ENCODE results near the gene PSME1. TPM values are rescaled to one million over a fixed set of nuclear protein-coding genes. Genes with fewer than 3 reads are reported as not detected.

PSME1 gene
- total and polyA plus RNA-seq, 7 experiments from 2014 or later, result 189 to 703 (median 234) TPM

- Mint-ChIP-seq H3K4me1 (peaks cover 0 to 25% (median 11%) of the 10 kb centered on the region in 7 donors), H3K36me3 (peaks cover 6 to 50% (median 25%) of the 10 kb centered on the region in 5 donors), H3K9me3 (no peaks in the 10 kb centered on the region), H3K27me3 (no peaks in the 10 kb centered on the region), H3K27ac (peak overlapping the region in 5 of 9 donors; percentile 38 to 81 (median 61)), H3K4me3 (no peak overlapping the region)
- intact Hi-C loops (cut with micrococcal nuclease), result no loop called here
- no peak for DNase-seq
- Histone ChIP-seq H3K9me3 (ENCODE audit: control insufficient read depth in 2 of 3, low read length in 3 of 3) (no peaks in the 10 kb centered on the region), H3K27ac (ENCODE audit: low read depth, low read length) (peak overlapping the region; percentile 47), H3K4me3 (ENCODE audit: low read length) (no peak overlapping the region), H3K36me3 (ENCODE audit: control insufficient read depth in 2 of 3, insufficient read depth in 3 of 3, low read length in 3 of 3) (peaks cover 27 to 77% (median 41%) of the 10 kb centered on the region in 3 experiments), H3K27me3 (ENCODE audit: control insufficient read depth in 2 of 2, insufficient read depth in 2 of 2, low read length in 2 of 2) (no peaks in the 10 kb centered on the region), H3K4me1 (ENCODE audit: control insufficient read depth in 2 of 2, insufficient read depth in 2 of 2, low read length in 2 of 2) (peaks cover under 1 to 1% of the 10 kb centered on the region in 2 donors)
- POLR2A ChIA-PET, result interaction anchor here (0.5 to 1.7 kb wide), 8 partner anchors 8 to 88 kb away, joined by 3 to 8 read pairs (median 4); partner anchors contain the start of genes DCAF11, MDP1, NRL and PSME1
- CTCF ChIA-PET, result interaction anchor here (1.2 kb wide), 1 partner anchor 9 kb away, joined by 5 read pairs; no protein-coding TSS in a partner anchor
- no peak for ATAC-seq
These were observed 19.1 kb downstream of the PSME1 start for GRCh38 chr14:24155100-24155499.

- Mint-ChIP-seq H3K4me1 (peaks cover 11 to 33% (median 21%) of the 10 kb centered on the region in 7 donors), H3K4me3 (no peak overlapping the region), H3K9me3 (peaks cover 0 to 4% (median 0%) of the 10 kb centered on the region in 11 donors), H3K27ac (peak overlapping the region; percentile 46 to 100 (median 75)), H3K36me3 (peaks cover 6 to 55% (median 27%) of the 10 kb centered on the region in 5 donors), H3K27me3 (peaks cover 0 to 4% (median 0%) of the 10 kb centered on the region in 5 donors)
- no peaks in the 10 kb centered on the region for H3K27me3 ChIP-seq (ENCODE audit: control insufficient read depth in 2 of 2, insufficient read depth in 2 of 2, low read length in 2 of 2)
- H3K27ac ChIP-seq (ENCODE audit: low read depth, low read length), result no peak overlapping the region
- DNase-seq (no peak), ATAC-seq (no peak)
- ChIA-PET CTCF (interaction anchor here (0.6 kb wide), 1 partner anchor 47 kb away, joined by 4 read pairs; no protein-coding TSS in a partner anchor), POLR2A (interaction anchor here (1.0 to 1.7 kb wide), 3 partner anchors 10 to 59 kb away, joined by 3 to 7 read pairs (median 3); partner anchors contain the start of genes IPO4 and MDP1)
- no peaks in the 10 kb centered on the region for H3K9me3 ChIP-seq (ENCODE audit: control insufficient read depth in 2 of 3, low read length in 3 of 3)
- H3K36me3 ChIP-seq (ENCODE audit: control insufficient read depth in 2 of 3, insufficient read depth in 3 of 3, low read length in 3 of 3), result peaks cover 23 to 69% (median 26%) of the 10 kb centered on the region in 3 experiments
- H3K4me3 ChIP-seq (ENCODE audit: low read length), result no peak overlapping the region
- peaks cover 9% of the 10 kb centered on the region in 2 donors for H3K4me1 ChIP-seq (ENCODE audit: control insufficient read depth in 2 of 2, insufficient read depth in 2 of 2, low read length in 2 of 2)
- intact Hi-C loops (cut with micrococcal nuclease), result no loop called here
These were observed 20.8 kb downstream of the PSME1 start for GRCh38 chr14:24156840-24157239.

GRCh38 chr14:24157331-24157730 lies 21.3 kb downstream of the PSME1 start:
- Mint-ChIP-seq H3K27me3 (peaks cover 0 to 4% (median 0%) of the 10 kb centered on the region in 5 donors), H3K4me3 (no peak overlapping the region), H3K36me3 (peaks cover 6 to 57% (median 28%) of the 10 kb centered on the region in 5 donors), H3K9me3 (peaks cover 0 to 4% (median 0%) of the 10 kb centered on the region in 11 donors), H3K27ac (peak overlapping the region in 4 of 9 donors; percentile 67 to 100 (median 78)), H3K4me1 (peaks cover 16 to 38% (median 23%) of the 10 kb centered on the region in 7 donors)
- POLR2A ChIA-PET, result interaction anchor here (1.0 to 1.7 kb wide), 3 partner anchors 10 to 43 kb away, joined by 3 read pairs; partner anchors contain the start of gene IPO4
- H3K9me3 ChIP-seq (ENCODE audit: control insufficient read depth in 2 of 3, low read length in 3 of 3), result no peaks in the 10 kb centered on the region
- ATAC-seq (no peak), DNase-seq (no peak)
- peaks cover 9 to 14% of the 10 kb centered on the region in 2 donors for H3K4me1 ChIP-seq (ENCODE audit: control insufficient read depth in 2 of 2, insufficient read depth in 2 of 2, low read length in 2 of 2)
- no peaks in the 10 kb centered on the region for H3K27me3 ChIP-seq (ENCODE audit: control insufficient read depth in 2 of 2, insufficient read depth in 2 of 2, low read length in 2 of 2)
- CTCF ChIA-PET, result interaction anchor here (0.6 kb wide), 1 partner anchor 48 kb away, joined by 4 read pairs; no protein-coding TSS in a partner anchor
- H3K27ac ChIP-seq (ENCODE audit: low read depth, low read length), result no peak overlapping the region
- intact Hi-C loops (cut with micrococcal nuclease), result no loop called here
- no peak overlapping the region for H3K4me3 ChIP-seq (ENCODE audit: low read length)
- peaks cover 23 to 66% (median 24%) of the 10 kb centered on the region in 3 experiments for H3K36me3 ChIP-seq (ENCODE audit: control insufficient read depth in 2 of 3, insufficient read depth in 3 of 3, low read length in 3 of 3)

- DNase-seq (no peak), ATAC-seq (no peak)
- peaks cover 0 to 4% (median 0%) of the 10 kb centered on the region in 5 donors for H3K27me3 Mint-ChIP-seq
- H3K4me3 Mint-ChIP-seq, result peak overlapping the region in 5 of 10 donors; percentile 9 to 100 (median 51)
- Histone ChIP-seq H3K27me3 (ENCODE audit: control insufficient read depth in 2 of 2, insufficient read depth in 2 of 2, low read length in 2 of 2) (no peaks in the 10 kb centered on the region), H3K9me3 (ENCODE audit: control insufficient read depth in 2 of 3, low read length in 3 of 3) (no peaks in the 10 kb centered on the region), H3K27ac (ENCODE audit: low read depth, low read length) (peak overlapping the region; percentile 99), H3K4me1 (ENCODE audit: control insufficient read depth in 2 of 2, insufficient read depth in 2 of 2, low read length in 2 of 2) (peaks cover 31 to 40% of the 10 kb centered on the region in 2 donors), H3K36me3 (ENCODE audit: control insufficient read depth in 2 of 3, insufficient read depth in 3 of 3, low read length in 3 of 3) (peaks cover 38 to 73% (median 40%) of the 10 kb centered on the region in 3 experiments), H3K4me3 (ENCODE audit: low read length) (no peak overlapping the region)
- peaks cover 29 to 61% (median 44%) of the 10 kb centered on the region in 7 donors for H3K4me1 Mint-ChIP-seq
- H3K27ac Mint-ChIP-seq, result peak overlapping the region; percentile 98 to 100 (median 100)
- ChIA-PET POLR2A (interaction anchor here (0.9 to 4.0 kb wide), 18 partner anchors 9 to 82 kb away, joined by 3 to 56 read pairs (median 11); partner anchors contain the start of genes CHMP4A, DCAF11, EMC9 and IPO4), CTCF (interaction anchor here (0.8 to 4.2 kb wide), 9 partner anchors 9 to 104 kb away, joined by 3 to 36 read pairs (median 10); partner anchors contain the start of genes DCAF11, EMC9, NRL and PSME2)
- H3K9me3 Mint-ChIP-seq, result peaks cover 0 to 4% (median 0%) of the 10 kb centered on the region in 11 donors
- intact Hi-C loops (cut with micrococcal nuclease), result no loop called here
- H3K36me3 Mint-ChIP-seq, result peaks cover 8 to 66% (median 35%) of the 10 kb centered on the region in 5 donors
These were observed 23.9 kb downstream of the PSME1 start for GRCh38 chr14:24159777-24160498.

- Histone ChIP-seq H3K4me1 (ENCODE audit: control insufficient read depth in 2 of 2, insufficient read depth in 2 of 2, low read length in 2 of 2) (peaks cover 34 to 45% of the 10 kb centered on the region in 2 donors), H3K4me3 (ENCODE audit: low read length) (no peak overlapping the region), H3K9me3 (ENCODE audit: control insufficient read depth in 2 of 3, low read length in 3 of 3) (no peaks in the 10 kb centered on the region), H3K27me3 (ENCODE audit: control insufficient read depth in 2 of 2, insufficient read depth in 2 of 2, low read length in 2 of 2) (no peaks in the 10 kb centered on the region), H3K27ac (ENCODE audit: low read depth, low read length) (peak overlapping the region; percentile 99), H3K36me3 (ENCODE audit: control insufficient read depth in 2 of 3, insufficient read depth in 3 of 3, low read length in 3 of 3) (peaks cover 37 to 73% (median 39%) of the 10 kb centered on the region in 3 experiments)
- Mint-ChIP-seq H3K36me3 (peaks cover 11 to 68% (median 36%) of the 10 kb centered on the region in 5 donors), H3K27me3 (peaks cover 0 to 4% (median 0%) of the 10 kb centered on the region in 5 donors), H3K9me3 (peaks cover 0 to 4% (median 0%) of the 10 kb centered on the region in 11 donors), H3K4me3 (peak overlapping the region in 7 of 10 donors; percentile 9 to 100 (median 99)), H3K27ac (peak overlapping the region; percentile 98 to 100 (median 100)), H3K4me1 (peaks cover 34 to 66% (median 50%) of the 10 kb centered on the region in 7 donors)
- intact Hi-C loops (cut with micrococcal nuclease), result no loop called here
- CTCF ChIA-PET, result interaction anchor here (0.9 to 4.2 kb wide), 16 partner anchors 10 to 103 kb away, joined by 3 to 36 read pairs (median 4); partner anchors contain the start of genes DCAF11, EMC9, IPO4 and NRL
- DNase-seq (no peak), ATAC-seq (no peak)
- POLR2A ChIA-PET, result interaction anchor here (0.9 to 4.0 kb wide), 27 partner anchors 10 to 271 kb away, joined by 3 to 56 read pairs (median 9); partner anchors contain the start of genes CHMP4A, DCAF11, EMC9 and IPO4
These were observed 24.5 kb downstream of the PSME1 start for GRCh38 chr14:24160499-24160849.

All from naive thymus-derived CD4-positive, alpha-beta T cell (primary cell).